ENCODE measurements around the gene DHX15. TPM values are rescaled to one million over a fixed set of nuclear protein-coding genes. Genes with fewer than 3 reads are reported as not detected.
A peak's percentile ranks its signal among the peaks of the same experiment; 100 is the strongest.

Gene DHX15
- total RNA-seq, 3 donors from 2014 or later (not counting 1 experiment from before 2014, with no cell fraction given): 174 to 180 (median 179) TPM

DNA sequence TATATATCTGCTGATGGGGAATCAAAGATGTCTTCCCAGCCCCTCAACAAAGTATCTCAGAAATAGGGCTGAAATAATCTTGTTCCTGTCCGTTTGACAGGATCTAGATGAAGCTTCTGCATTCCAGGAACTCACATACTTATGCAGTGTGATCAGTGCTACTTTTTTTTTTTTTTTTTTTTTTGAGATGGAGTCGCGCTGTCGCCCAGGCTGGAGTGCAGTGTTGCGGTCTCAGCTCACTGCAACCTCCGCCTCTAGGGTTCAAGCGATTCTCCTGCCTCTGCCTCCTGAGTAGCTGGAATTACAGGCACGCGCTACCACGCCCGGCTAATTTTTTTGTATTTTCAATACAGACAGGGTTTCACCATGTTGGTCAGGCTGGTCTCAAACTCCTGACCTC lies 36.4 kb downstream of the DHX15 start:
- Histone ChIP-seq H3K9me3 (ENCODE audit: control insufficient read depth, insufficient read depth, low read length) (no peaks in the 10 kb centered on the region), H3K4me3 (ENCODE audit: low read length) (no peak overlapping the region), H3K27me3 (ENCODE audit: control insufficient read depth, insufficient read depth, low read length) (no peaks in the 10 kb centered on the region), H3K4me1 (ENCODE audit: control insufficient read depth, insufficient read depth, low read length) (peaks cover 5% of the 10 kb centered on the region), H3K36me3 (ENCODE audit: control insufficient read depth, insufficient read depth, low read length) (peaks cover 28% of the 10 kb centered on the region), H3K27ac (ENCODE audit: low read length) (no peak overlapping the region)
- Mint-ChIP-seq H3K36me3 (peaks cover 8% of the 10 kb centered on the region), H3K4me3 (no peak overlapping the region), H3K27me3 (ENCODE audit: low read depth in 2 of 2) (no peaks in the 10 kb centered on the region), H3K9me3 (no peaks in the 10 kb centered on the region), H3K27ac (peak overlapping the region in 1 of 2 donors; percentile 72), H3K4me1 (peaks cover 52 to 57% of the 10 kb centered on the region in 2 donors)
- intact Hi-C loops (cut with micrococcal nuclease): no loop called here
- TF ChIP-seq, protein P1, sequence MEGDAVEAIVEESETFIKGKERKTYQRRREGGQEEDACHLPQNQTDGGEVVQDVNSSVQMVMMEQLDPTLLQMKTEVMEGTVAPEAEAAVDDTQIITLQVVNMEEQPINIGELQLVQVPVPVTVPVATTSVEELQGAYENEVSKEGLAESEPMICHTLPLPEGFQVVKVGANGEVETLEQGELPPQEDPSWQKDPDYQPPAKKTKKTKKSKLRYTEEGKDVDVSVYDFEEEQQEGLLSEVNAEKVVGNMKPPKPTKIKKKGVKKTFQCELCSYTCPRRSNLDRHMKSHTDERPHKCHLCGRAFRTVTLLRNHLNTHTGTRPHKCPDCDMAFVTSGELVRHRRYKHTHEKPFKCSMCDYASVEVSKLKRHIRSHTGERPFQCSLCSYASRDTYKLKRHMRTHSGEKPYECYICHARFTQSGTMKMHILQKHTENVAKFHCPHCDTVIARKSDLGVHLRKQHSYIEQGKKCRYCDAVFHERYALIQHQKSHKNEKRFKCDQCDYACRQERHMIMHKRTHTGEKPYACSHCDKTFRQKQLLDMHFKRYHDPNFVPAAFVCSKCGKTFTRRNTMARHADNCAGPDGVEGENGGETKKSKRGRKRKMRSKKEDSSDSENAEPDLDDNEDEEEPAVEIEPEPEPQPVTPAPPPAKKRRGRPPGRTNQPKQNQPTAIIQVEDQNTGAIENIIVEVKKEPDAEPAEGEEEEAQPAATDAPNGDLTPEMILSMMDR (IDR thresholded peaks at IDR 0.05): no peak
- DNase-seq (no peak), ATAC-seq (no peak)
- WGBS (ENCODE audit: insufficient coverage): 98% methylated on average over 10 of the region's 11 CpGs

DNA sequence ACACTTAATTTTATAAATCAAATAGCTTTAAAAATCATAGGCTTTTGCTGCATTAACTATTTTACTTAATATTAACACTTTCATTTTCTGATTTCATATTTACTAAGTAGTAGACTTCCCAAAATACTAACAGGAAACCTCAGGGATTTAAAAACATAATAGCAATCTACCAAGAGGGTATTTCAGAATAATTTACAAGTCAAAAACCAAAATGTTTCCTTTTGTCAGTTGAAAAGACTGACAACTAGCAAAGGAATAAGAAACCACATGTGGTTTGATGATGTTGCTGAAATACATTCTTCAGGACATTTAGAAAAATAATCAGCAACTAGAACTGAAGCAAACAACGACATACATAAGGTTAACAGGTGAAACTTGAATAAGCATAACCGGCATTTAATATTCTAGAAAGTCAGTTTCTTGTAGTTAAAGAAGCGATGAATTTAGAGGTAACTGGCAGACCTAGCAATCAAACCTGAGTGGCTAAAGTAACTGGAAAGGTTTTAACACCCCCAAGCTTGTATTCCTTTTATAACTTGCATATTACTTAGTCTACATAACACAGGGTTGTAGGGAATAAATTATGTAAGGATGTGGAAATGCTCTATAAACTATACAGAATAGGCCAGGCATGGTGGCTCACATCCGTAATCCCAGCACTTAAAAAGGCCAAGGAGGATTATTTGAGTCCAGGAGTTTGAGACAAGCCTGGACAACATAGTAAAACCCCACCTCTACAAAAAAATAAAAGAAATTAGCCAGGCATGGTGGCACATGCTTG lies 40.0 kb downstream of the DHX15 start:
- Mint-ChIP-seq H3K27ac (peak overlapping the region; percentile 63 to 69), H3K36me3 (peaks cover 7% of the 10 kb centered on the region), H3K4me3 (no peak overlapping the region), H3K9me3 (no peaks in the 10 kb centered on the region), H3K4me1 (peaks cover 45 to 51% of the 10 kb centered on the region in 2 donors), H3K27me3 (ENCODE audit: low read depth in 2 of 2) (no peaks in the 10 kb centered on the region)
- ATAC-seq: no peak
- intact Hi-C loops (cut with micrococcal nuclease): no loop called here
- DNase-seq: no peak
- TF ChIP-seq, protein P1 (IDR thresholded peaks at IDR 0.05): no peak
- H3K4me3 ChIP-seq (ENCODE audit: low read length): no peak overlapping the region
- H3K27me3 ChIP-seq (ENCODE audit: control insufficient read depth, insufficient read depth, low read length): no peaks in the 10 kb centered on the region
- WGBS (ENCODE audit: insufficient coverage): 50% methylated on average over 2 of the region's 4 CpGs
- no peak overlapping the region for H3K27ac ChIP-seq (ENCODE audit: low read length)
- peaks cover 50% of the 10 kb centered on the region for H3K36me3 ChIP-seq (ENCODE audit: control insufficient read depth, insufficient read depth, low read length)
- H3K4me1 ChIP-seq (ENCODE audit: control insufficient read depth, insufficient read depth, low read length): peaks cover 5% of the 10 kb centered on the region
- H3K9me3 ChIP-seq (ENCODE audit: control insufficient read depth, insufficient read depth, low read length): no peaks in the 10 kb centered on the region

DNA sequence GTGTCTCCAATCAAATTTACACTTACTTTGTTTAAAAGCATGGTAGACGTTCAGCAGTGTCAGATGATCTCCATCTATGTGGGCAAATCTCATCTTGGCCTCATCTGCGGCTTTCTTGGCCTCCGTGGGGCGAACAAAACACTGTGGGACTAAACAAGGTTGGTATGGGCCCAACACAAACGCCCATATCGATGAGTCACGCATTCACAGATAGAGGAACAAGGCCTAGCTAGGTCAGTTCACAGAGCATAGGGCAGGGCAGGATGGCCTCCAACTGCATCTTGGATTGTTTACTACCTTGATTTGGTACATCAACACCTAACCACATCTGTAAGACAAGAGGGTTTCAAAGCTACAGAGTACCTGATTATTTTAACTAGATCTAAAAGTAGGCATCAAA lies 47.3 kb downstream of the DHX15 start:
- H3K36me3 Mint-ChIP-seq: no peaks in the 10 kb centered on the region
- peak overlapping the region in 1 of 2 donors; percentile 56 for H3K27ac Mint-ChIP-seq
- DNase-seq: no peak
- TF ChIP-seq, protein P1 (IDR thresholded peaks at IDR 0.05): no peak
- WGBS (ENCODE audit: insufficient coverage): 93% methylated on average over 7 of the region's 7 CpGs
- intact Hi-C loops (cut with micrococcal nuclease): no loop called here
- no peaks in the 10 kb centered on the region for H3K9me3 Mint-ChIP-seq
- H3K4me1 Mint-ChIP-seq: peaks cover 22 to 31% of the 10 kb centered on the region in 2 donors
- Histone ChIP-seq H3K9me3 (ENCODE audit: control insufficient read depth, insufficient read depth, low read length) (no peaks in the 10 kb centered on the region), H3K36me3 (ENCODE audit: control insufficient read depth, insufficient read depth, low read length) (peaks cover 71% of the 10 kb centered on the region), H3K4me1 (ENCODE audit: control insufficient read depth, insufficient read depth, low read length) (no peaks in the 10 kb centered on the region), H3K27ac (ENCODE audit: low read length) (no peak overlapping the region), H3K27me3 (ENCODE audit: control insufficient read depth, insufficient read depth, low read length) (no peaks in the 10 kb centered on the region), H3K4me3 (ENCODE audit: low read length) (no peak overlapping the region)
- ATAC-seq: no peak
- H3K27me3 Mint-ChIP-seq (ENCODE audit: low read depth in 2 of 2): no peaks in the 10 kb centered on the region
- H3K4me3 Mint-ChIP-seq: no peak overlapping the region
